ENCODE measurements around the gene CDH16. TPM values are rescaled to one million over a fixed set of nuclear protein-coding genes. Genes with fewer than 3 reads are reported as not detected.
A peak's percentile ranks its signal among the peaks of the same experiment; 100 is the strongest.

Gene CDH16
- total RNA-seq, 1 donor from 2014 or later: not detected

DNA sequence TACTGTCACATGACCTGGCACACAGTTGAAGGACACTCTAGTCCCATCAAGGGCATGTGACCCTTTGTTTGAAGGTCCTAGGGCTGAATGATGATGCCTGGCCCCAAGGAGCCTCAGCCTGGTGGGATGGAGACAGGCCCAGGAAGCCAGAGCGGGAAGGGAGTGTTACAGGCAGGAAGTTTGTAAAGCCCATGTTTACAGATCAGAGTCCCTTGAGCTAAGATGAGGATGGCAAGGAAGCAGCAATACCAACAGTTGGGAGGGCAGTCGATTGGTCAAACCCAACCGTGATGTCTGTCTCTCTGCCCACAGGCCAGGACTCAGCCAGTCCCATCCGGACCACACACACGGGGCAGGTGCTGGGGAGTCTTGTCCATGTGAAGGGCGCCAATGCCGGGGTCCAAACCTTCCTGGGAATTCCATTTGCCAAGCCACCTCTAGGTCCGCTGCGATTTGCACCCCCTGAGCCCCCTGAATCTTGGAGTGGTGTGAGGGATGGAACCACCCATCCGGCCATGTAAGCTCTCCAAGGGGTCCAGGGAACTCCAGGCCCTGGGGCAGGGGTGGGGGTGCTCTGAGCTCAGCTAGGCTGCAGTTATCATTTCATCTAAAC is 19.1 kb upstream of the CDH16 start:
- H3F3A ChIP-seq (ENCODE audit: low read depth): no peaks in the 10 kb centered on the region
- H3K4me2 ChIP-seq: no peak overlapping the region
- H3K4me1 ChIP-seq: peaks cover 10% of the 10 kb centered on the region
- DNase-seq (ENCODE audit: low spot score): no peak
- H3K36me3 ChIP-seq: no peaks in the 10 kb centered on the region
- peaks cover 9% of the 10 kb centered on the region for H3K27me3 ChIP-seq
- no peak overlapping the region for H3K4me3 ChIP-seq
- H3K79me2 ChIP-seq (ENCODE audit: low read depth): peaks cover 9% of the 10 kb centered on the region
- Mint-ChIP-seq H3K27me3 (ENCODE audit: insufficient read depth, low read depth) (peaks cover 4% of the 10 kb centered on the region), H3K4me3 (peak overlapping the region; percentile 1), H3K9me3 (no peaks in the 10 kb centered on the region), H3K27ac (no peak overlapping the region), H3K4me1 (peaks cover 29% of the 10 kb centered on the region), H3K36me3 (peaks cover 18% of the 10 kb centered on the region)
- no peak overlapping the region for H3K27ac ChIP-seq
- H2AFZ ChIP-seq (replicated peaks): no peak overlapping the region
- no peak for TF ChIP-seq EZH2phosphoT487 (IDR thresholded peaks at IDR 0.05)
- TF ChIP-seq, protein P1, sequence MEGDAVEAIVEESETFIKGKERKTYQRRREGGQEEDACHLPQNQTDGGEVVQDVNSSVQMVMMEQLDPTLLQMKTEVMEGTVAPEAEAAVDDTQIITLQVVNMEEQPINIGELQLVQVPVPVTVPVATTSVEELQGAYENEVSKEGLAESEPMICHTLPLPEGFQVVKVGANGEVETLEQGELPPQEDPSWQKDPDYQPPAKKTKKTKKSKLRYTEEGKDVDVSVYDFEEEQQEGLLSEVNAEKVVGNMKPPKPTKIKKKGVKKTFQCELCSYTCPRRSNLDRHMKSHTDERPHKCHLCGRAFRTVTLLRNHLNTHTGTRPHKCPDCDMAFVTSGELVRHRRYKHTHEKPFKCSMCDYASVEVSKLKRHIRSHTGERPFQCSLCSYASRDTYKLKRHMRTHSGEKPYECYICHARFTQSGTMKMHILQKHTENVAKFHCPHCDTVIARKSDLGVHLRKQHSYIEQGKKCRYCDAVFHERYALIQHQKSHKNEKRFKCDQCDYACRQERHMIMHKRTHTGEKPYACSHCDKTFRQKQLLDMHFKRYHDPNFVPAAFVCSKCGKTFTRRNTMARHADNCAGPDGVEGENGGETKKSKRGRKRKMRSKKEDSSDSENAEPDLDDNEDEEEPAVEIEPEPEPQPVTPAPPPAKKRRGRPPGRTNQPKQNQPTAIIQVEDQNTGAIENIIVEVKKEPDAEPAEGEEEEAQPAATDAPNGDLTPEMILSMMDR (IDR thresholded peaks at IDR 0.05): no peak
- no peak for TF ChIP-seq EZH2 (IDR thresholded peaks at IDR 0.05)
- peaks cover 19% of the 10 kb centered on the region for H4K20me1 ChIP-seq (ENCODE audit: low read depth)
- H3K9ac ChIP-seq: no peak overlapping the region
- no peaks in the 10 kb centered on the region for H3K9me3 ChIP-seq (ENCODE audit: low read depth)

DNA sequence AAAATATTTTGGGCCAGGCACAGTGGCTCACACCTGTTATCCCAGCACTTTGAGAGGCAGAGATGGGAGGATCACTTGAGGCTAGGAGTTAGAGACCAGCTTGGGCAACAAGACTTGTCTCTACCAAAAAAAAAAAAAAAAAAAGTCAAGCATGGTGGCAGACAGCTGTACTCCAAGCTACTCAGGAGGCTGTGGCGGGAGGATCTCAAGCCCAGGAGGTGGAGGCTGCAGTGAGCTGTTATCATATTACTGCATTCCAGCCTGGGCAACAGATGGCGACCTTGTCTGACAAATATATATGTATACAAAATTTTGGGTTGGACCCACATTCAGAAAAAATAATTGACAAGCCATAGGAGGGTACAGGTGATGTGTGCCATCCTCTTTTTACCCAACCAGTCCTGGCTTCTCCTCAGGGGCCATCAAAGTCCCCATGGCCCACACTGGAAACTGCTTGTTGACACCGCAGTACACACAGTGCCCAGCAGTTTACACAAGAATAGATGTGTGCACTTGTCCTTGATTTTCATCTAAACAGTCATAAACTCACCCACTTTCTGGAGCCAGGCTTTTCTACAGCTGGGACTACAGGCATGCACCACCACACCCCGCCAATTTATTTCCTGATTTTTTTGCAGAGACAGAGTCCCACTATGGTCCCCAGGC is 18.3 kb upstream of the CDH16 start:
- Histone ChIP-seq H3K4me3 (no peak overlapping the region), H3K79me2 (ENCODE audit: low read depth) (peaks cover 9% of the 10 kb centered on the region), H3K4me2 (no peak overlapping the region), H2AFZ (replicated peaks) (no peak overlapping the region), H3K9me3 (ENCODE audit: low read depth) (no peaks in the 10 kb centered on the region), H3K9ac (no peak overlapping the region), H3K27me3 (peaks cover 9% of the 10 kb centered on the region), H4K20me1 (ENCODE audit: low read depth) (peaks cover 19% of the 10 kb centered on the region), H3K27ac (no peak overlapping the region), H3K4me1 (peaks cover 10% of the 10 kb centered on the region), H3K36me3 (no peaks in the 10 kb centered on the region), H3F3A (ENCODE audit: low read depth) (no peaks in the 10 kb centered on the region)
- Mint-ChIP-seq H3K4me3 (peak overlapping the region; percentile 96), H3K36me3 (peaks cover 11% of the 10 kb centered on the region), H3K27me3 (ENCODE audit: insufficient read depth, low read depth) (peaks cover 4% of the 10 kb centered on the region), H3K9me3 (no peaks in the 10 kb centered on the region), H3K27ac (no peak overlapping the region), H3K4me1 (peaks cover 32% of the 10 kb centered on the region)
- DNase-seq (ENCODE audit: low spot score): no peak
- TF ChIP-seq EZH2phosphoT487 (IDR thresholded peaks at IDR 0.05) (no peak), EZH2 (IDR thresholded peaks at IDR 0.05) (no peak)
- TF ChIP-seq, protein P1 (IDR thresholded peaks at IDR 0.05): no peak

DNA sequence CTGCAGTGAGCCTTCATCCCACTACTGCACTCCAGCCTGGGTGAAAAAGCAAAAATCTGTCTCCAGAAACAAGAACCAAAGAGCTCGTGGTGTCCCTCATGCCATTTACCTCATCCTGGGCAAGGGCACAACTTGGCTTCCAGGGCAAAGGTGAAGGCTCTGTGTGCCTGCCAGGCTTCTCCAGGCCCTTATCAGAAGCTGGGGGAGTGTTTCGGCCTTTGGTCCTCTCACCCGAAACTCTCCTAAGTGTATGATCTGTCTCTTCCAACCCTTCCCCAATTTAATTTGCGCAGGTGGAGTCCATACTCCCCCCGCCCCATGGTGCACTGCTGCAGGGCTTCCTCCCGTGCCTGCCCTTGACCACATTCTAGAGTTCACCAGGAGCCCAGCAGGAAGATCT is 17.8 kb upstream of the CDH16 start:
- Mint-ChIP-seq H3K27me3 (ENCODE audit: insufficient read depth, low read depth) (peaks cover 4% of the 10 kb centered on the region), H3K36me3 (peaks cover 9% of the 10 kb centered on the region), H3K4me3 (peak overlapping the region; percentile 96), H3K27ac (no peak overlapping the region), H3K9me3 (no peaks in the 10 kb centered on the region), H3K4me1 (peaks cover 32% of the 10 kb centered on the region)
- no peak overlapping the region for H2AFZ ChIP-seq (replicated peaks)
- H3K4me3 ChIP-seq: no peak overlapping the region
- H3K9me3 ChIP-seq (ENCODE audit: low read depth): no peaks in the 10 kb centered on the region
- H3F3A ChIP-seq (ENCODE audit: low read depth): no peaks in the 10 kb centered on the region
- peaks cover 19% of the 10 kb centered on the region for H4K20me1 ChIP-seq (ENCODE audit: low read depth)
- peaks cover 9% of the 10 kb centered on the region for H3K79me2 ChIP-seq (ENCODE audit: low read depth)
- H3K9ac ChIP-seq: no peak overlapping the region
- TF ChIP-seq EZH2 (IDR thresholded peaks at IDR 0.05) (no peak), EZH2phosphoT487 (IDR thresholded peaks at IDR 0.05) (no peak)
- TF ChIP-seq, protein P1 (IDR thresholded peaks at IDR 0.05): no peak
- no peak overlapping the region for H3K4me2 ChIP-seq
- H3K36me3 ChIP-seq: no peaks in the 10 kb centered on the region
- peaks cover 10% of the 10 kb centered on the region for H3K4me1 ChIP-seq
- no peak for DNase-seq (ENCODE audit: low spot score)
- peaks cover 9% of the 10 kb centered on the region for H3K27me3 ChIP-seq
- no peak overlapping the region for H3K27ac ChIP-seq
